Measurements from ENCODE around the gene KRT23.
A peak's percentile ranks its signal among the peaks of the same experiment; 100 is the strongest.

KRT23 gene

DNA sequence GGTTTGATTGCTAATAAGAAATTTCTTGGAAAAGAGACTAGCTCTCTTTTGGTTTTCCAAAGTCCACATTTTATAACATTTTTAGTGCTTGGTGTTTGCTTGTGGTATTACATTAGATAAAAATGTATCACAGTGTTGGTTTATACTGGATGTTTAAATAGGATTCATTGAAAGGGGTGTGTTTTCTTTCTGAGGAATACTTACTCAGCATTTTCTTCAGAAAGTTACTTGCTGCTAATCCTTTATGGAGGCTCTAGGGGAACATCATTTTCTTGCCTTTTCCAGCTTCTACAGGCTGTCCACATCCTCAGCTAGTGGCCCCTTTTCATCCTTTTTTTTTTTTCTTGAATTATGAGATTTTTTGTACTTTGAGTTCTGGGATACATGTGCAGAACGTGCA, 30.1 kb upstream of the KRT23 start:
- no peak overlapping the region for H2AFZ ChIP-seq (ENCODE audit: low read length)
- no peaks in the 10 kb centered on the region for H3K9me3 ChIP-seq (ENCODE audit: insufficient read depth, low read depth, low read length)
- no peak overlapping the region for H3K4me3 ChIP-seq (ENCODE audit: low read length, poor library complexity, severe bottlenecking)
- no peak overlapping the region for H3K4me2 ChIP-seq (ENCODE audit: low read depth, low read length, poor library complexity, severe bottlenecking)
- no peaks in the 10 kb centered on the region for H4K20me1 ChIP-seq (ENCODE audit: insufficient read depth, low read length, poor library complexity, severe bottlenecking)
- no peaks in the 10 kb centered on the region for H3K79me2 ChIP-seq (ENCODE audit: insufficient read depth, low read length)
- no peak overlapping the region for H3K9ac ChIP-seq (ENCODE audit: low read depth, low read length, poor library complexity, severe bottlenecking)
- H3F3A ChIP-seq (ENCODE audit: low read depth) = no peaks in the 10 kb centered on the region
- no peak for TF ChIP-seq EZH2phosphoT487 (IDR thresholded peaks at IDR 0.05; ENCODE audit: borderline replicate concordance)
- TF ChIP-seq, protein P1, sequence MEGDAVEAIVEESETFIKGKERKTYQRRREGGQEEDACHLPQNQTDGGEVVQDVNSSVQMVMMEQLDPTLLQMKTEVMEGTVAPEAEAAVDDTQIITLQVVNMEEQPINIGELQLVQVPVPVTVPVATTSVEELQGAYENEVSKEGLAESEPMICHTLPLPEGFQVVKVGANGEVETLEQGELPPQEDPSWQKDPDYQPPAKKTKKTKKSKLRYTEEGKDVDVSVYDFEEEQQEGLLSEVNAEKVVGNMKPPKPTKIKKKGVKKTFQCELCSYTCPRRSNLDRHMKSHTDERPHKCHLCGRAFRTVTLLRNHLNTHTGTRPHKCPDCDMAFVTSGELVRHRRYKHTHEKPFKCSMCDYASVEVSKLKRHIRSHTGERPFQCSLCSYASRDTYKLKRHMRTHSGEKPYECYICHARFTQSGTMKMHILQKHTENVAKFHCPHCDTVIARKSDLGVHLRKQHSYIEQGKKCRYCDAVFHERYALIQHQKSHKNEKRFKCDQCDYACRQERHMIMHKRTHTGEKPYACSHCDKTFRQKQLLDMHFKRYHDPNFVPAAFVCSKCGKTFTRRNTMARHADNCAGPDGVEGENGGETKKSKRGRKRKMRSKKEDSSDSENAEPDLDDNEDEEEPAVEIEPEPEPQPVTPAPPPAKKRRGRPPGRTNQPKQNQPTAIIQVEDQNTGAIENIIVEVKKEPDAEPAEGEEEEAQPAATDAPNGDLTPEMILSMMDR (conservative IDR thresholded peaks at IDR 0.05; ENCODE audit: low read length) = no peak
- H3K36me3 ChIP-seq (ENCODE audit: insufficient read depth, low read length) = no peaks in the 10 kb centered on the region
- no peaks in the 10 kb centered on the region for H3K4me1 ChIP-seq (ENCODE audit: insufficient read depth, low read length, poor library complexity, severe bottlenecking)
- H3K9me2 ChIP-seq (replicated peaks; ENCODE audit: low read depth, low read length) = no peaks in the 10 kb centered on the region
- H3K27me3 ChIP-seq (ENCODE audit: insufficient read depth, low read length, poor library complexity, severe bottlenecking) = no peaks in the 10 kb centered on the region

DNA sequence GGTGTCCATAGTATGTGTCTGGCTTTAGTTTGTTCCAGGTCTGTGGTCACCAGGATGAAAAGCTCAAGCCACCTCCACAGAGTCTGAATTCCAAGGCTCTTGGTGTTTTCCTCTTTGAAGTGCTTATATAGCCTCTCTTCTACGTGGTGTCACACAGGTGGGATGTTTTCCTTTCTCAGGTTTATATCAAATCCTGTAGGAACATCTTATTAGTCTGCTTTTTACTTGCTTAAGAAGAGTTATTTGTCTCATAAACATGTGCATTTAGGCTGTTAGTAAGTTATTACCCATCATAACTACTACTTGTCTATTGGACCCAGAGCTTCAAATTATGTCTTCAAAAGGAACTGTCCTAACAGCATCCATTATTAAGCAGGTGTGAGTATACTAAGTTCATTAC, 29.4 kb upstream of the KRT23 start, which contains the start of gene KRT39:
KRT39 (minus strand) TSS at position 101 of the 400 bp plus-strand sequence; CDS start at position 9, 92 bp downstream.
- Histone ChIP-seq H3K9me3 (ENCODE audit: insufficient read depth, low read depth, low read length) (no peaks in the 10 kb centered on the region), H4K20me1 (ENCODE audit: insufficient read depth, low read length, poor library complexity, severe bottlenecking) (no peaks in the 10 kb centered on the region), H3K27me3 (ENCODE audit: insufficient read depth, low read length, poor library complexity, severe bottlenecking) (no peaks in the 10 kb centered on the region), H3F3A (ENCODE audit: low read depth) (no peaks in the 10 kb centered on the region), H2AFZ (ENCODE audit: low read length) (no peak within 1 kb of the TSS), H3K4me3 (ENCODE audit: low read length, poor library complexity, severe bottlenecking) (no peak within 1 kb of the TSS), H3K36me3 (ENCODE audit: insufficient read depth, low read length) (no peaks in the 10 kb centered on the region), H3K4me1 (ENCODE audit: insufficient read depth, low read length, poor library complexity, severe bottlenecking) (no peaks in the 10 kb centered on the region), H3K9me2 (replicated peaks; ENCODE audit: low read depth, low read length) (no peaks in the 10 kb centered on the region), H3K79me2 (ENCODE audit: insufficient read depth, low read length) (no peaks in the 10 kb centered on the region), H3K4me2 (ENCODE audit: low read depth, low read length, poor library complexity, severe bottlenecking) (no peak within 1 kb of the TSS), H3K9ac (ENCODE audit: low read depth, low read length, poor library complexity, severe bottlenecking) (no peak within 1 kb of the TSS)
- TF ChIP-seq, protein P1 (conservative IDR thresholded peaks at IDR 0.05; ENCODE audit: low read length) = no peak
- no peak for TF ChIP-seq EZH2phosphoT487 (IDR thresholded peaks at IDR 0.05; ENCODE audit: borderline replicate concordance)

DNA sequence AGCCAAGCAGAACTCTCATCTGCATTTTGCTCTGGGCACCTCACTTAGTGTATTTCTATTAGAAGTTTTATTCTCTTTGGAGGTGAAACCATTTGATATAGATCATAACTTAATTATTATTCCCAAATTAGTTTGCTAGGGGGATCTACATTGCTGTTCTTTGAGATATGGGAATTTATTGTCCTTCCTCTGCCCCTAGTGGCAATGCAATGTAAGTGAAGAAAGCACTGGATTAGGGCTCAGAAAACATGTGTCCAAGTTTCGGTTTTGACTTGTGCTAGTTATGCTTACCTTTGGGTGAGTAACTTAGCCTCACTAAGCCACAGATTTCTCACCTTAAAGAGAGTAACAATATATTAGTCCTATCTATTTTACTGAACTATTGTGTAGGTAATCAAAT, 26.4 kb upstream of the KRT23 start:
- Histone ChIP-seq H3K9me3 (ENCODE audit: insufficient read depth, low read depth, low read length) (no peaks in the 10 kb centered on the region), H2AFZ (ENCODE audit: low read length) (peak overlapping the region; percentile 62), H3K36me3 (ENCODE audit: insufficient read depth, low read length) (no peaks in the 10 kb centered on the region), H3K4me3 (ENCODE audit: low read length, poor library complexity, severe bottlenecking) (peak overlapping the region; percentile 28), H3K9me2 (replicated peaks; ENCODE audit: low read depth, low read length) (no peaks in the 10 kb centered on the region), H3K9ac (ENCODE audit: low read depth, low read length, poor library complexity, severe bottlenecking) (no peak overlapping the region), H3K4me1 (ENCODE audit: insufficient read depth, low read length, poor library complexity, severe bottlenecking) (no peaks in the 10 kb centered on the region), H3K79me2 (ENCODE audit: insufficient read depth, low read length) (no peaks in the 10 kb centered on the region), H3K4me2 (ENCODE audit: low read depth, low read length, poor library complexity, severe bottlenecking) (peak overlapping the region; percentile 32), H3F3A (ENCODE audit: low read depth) (no peaks in the 10 kb centered on the region), H3K27me3 (ENCODE audit: insufficient read depth, low read length, poor library complexity, severe bottlenecking) (no peaks in the 10 kb centered on the region), H4K20me1 (ENCODE audit: insufficient read depth, low read length, poor library complexity, severe bottlenecking) (no peaks in the 10 kb centered on the region)
- no peak for TF ChIP-seq EZH2phosphoT487 (IDR thresholded peaks at IDR 0.05; ENCODE audit: borderline replicate concordance)
- TF ChIP-seq, protein P1 (conservative IDR thresholded peaks at IDR 0.05; ENCODE audit: low read length) = peak; percentile 86
